HCT116 (cell line): ENCODE results near the gene SERPINH1.
A peak's percentile ranks its signal among the peaks of the same experiment; 100 is the strongest.

Experiments used
- CEBPB ChIP-seq: IDR thresholded peaks from 2 replicates; pipeline ENCODE4 v1.6.1; 2012; ENCODE audit warnings: low read depth
- CTCF ChIP-seq, 3 experiments: fragments of 200-600 bp in 1 of 3; sonication (generic) in 1 of 3; IDR thresholded peaks in 2 of 3; conservative IDR thresholded peaks in 1 of 3; 2 replicates each; pipeline ENCODE4 v1.5.1; 2012 to 2017; ENCODE audit warnings: low read depth in 2 of 3, low read length in 2 of 3, antibody characterized with exemption in 1 of 3, borderline replicate concordance in 1 of 3, control low read depth in 1 of 3, mild to moderate bottlenecking in 1 of 3, mixed read lengths in 1 of 3, mixed run types in 1 of 3, moderate library complexity in 1 of 3; ENCODE audit not compliant: insufficient read depth in 1 of 3
- EGR1 ChIP-seq: IDR thresholded peaks from 2 replicates; pipeline ENCODE4 v1.6.1; 2012; ENCODE audit warnings: low read depth
- EZH2 ChIP-seq: fragments of 200-600 bp; sonication (generic); IDR thresholded peaks from 2 replicates; pipeline ENCODE4 v1.6.1; 2017; ENCODE audit warnings: antibody characterized with exemption, mixed run types
- EZH2phosphoT487 ChIP-seq: fragments of 200-600 bp; IDR thresholded peaks from 2 replicates; pipeline ENCODE4 v1.6.1; 2018; ENCODE audit warnings: antibody characterized with exemption, borderline replicate concordance
- JUND ChIP-seq: IDR thresholded peaks from 2 replicates; pipeline ENCODE4 v1.6.1; 2012
- POLR2A ChIP-seq: IDR thresholded peaks from 2 replicates; pipeline ENCODE4 v1.7.0; 2011; ENCODE audit warnings: borderline replicate concordance; ENCODE audit not compliant: insufficient read depth, insufficient read length; ENCODE audit errors: extremely low read depth
- POLR2AphosphoS5 ChIP-seq: IDR thresholded peaks from 2 replicates; pipeline ENCODE4 v1.6.1; 2011; ENCODE audit warnings: mild to moderate bottlenecking, low read depth, low read length, moderate library complexity
- REST ChIP-seq: IDR thresholded peaks from 2 replicates; pipeline ENCODE4 v1.6.1; 2012; ENCODE audit warnings: low read depth
- SIN3A ChIP-seq: IDR thresholded peaks from 2 replicates; pipeline ENCODE4 v1.6.1; 2012; ENCODE audit warnings: low read depth
- SP1 ChIP-seq: IDR thresholded peaks from 2 replicates; pipeline ENCODE4 v1.6.1; 2012; ENCODE audit warnings: low read depth
- TCF7L2 ChIP-seq: IDR thresholded peaks from 2 replicates; pipeline ENCODE4 v1.7.0; 2011; ENCODE audit warnings: borderline replicate concordance, inconsistent platforms; ENCODE audit not compliant: insufficient read depth, insufficient read length; ENCODE audit errors: extremely low read depth
- YY1 ChIP-seq: IDR thresholded peaks from 2 replicates; pipeline ENCODE4 v1.6.1; 2011; ENCODE audit warnings: low read length, low read depth, moderate library complexity, mild to moderate bottlenecking; ENCODE audit not compliant: insufficient replicate concordance; ENCODE audit errors: extremely low read depth
- TF ChIP-seq, protein P1 (sequence below): IDR thresholded peaks from 2 replicates; pipeline ENCODE4 v1.6.1; 2012

GRCh38 chr11:75537740-75538139, 24.3 kb upstream of the SERPINH1 start:
- TF ChIP-seq EGR1 (no peak), CTCF (IDR thresholded peaks at IDR 0.05 in 2 of 3, conservative IDR thresholded peaks at IDR 0.05 in 1 of 3; ENCODE audit: borderline replicate concordance in 1 of 3, insufficient read depth in 1 of 3, low read depth in 2 of 3, low read length in 2 of 3) (0 out of 6 replicates have a peak, but pooled peaks of 1 of the 3 experiments have one; percentile 1), JUND (no peak), EZH2phosphoT487 (no peak), EZH2 (no peak), CEBPB (no peak), POLR2A (no peak), YY1 (no peak), REST (no peak), POLR2AphosphoS5 (no peak), SP1 (no peak), TCF7L2 (no peak), SIN3A (no peak)
- TF ChIP-seq, protein P1, sequence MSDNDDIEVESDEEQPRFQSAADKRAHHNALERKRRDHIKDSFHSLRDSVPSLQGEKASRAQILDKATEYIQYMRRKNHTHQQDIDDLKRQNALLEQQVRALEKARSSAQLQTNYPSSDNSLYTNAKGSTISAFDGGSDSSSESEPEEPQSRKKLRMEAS: no peak
